Ishikawa (cell line): ENCODE results near the gene ACTN1.

Experiments
- CREB1 ChIP-seq: IDR thresholded peaks from 2 replicates; pipeline ENCODE4 v1.6.1; 2012; ENCODE audit warnings: low read depth
- TCF12 ChIP-seq: IDR thresholded peaks from 2 replicates; pipeline ENCODE4 v1.6.1; 2012; ENCODE audit warnings: low read depth

GRCh38 chr14:68964300-68965093, 14.6 kb downstream of the ACTN1 start:
- TF ChIP-seq CREB1 (no peak), TCF12 (no peak)
